Effector memory CD4-positive, alpha-beta T cell (primary cell): Measurements from ENCODE around the gene SRSF9.

Experiments used
- DNase-seq, 3 donors: peaks; one replicate each; pipeline ENCODE4 v3.0.0-alpha.2; 2020
- H3K27ac ChIP-seq: 2 replicates; pipeline ENCODE4 v1.7.0; 2013; ENCODE audit warnings: mild to moderate bottlenecking, low read length, moderate library complexity; ENCODE audit not compliant: insufficient read depth, poor library complexity, severe bottlenecking
- H3K27me3 ChIP-seq: replicated peaks from 2 replicates; pipeline ENCODE4 v1.7.0; 2013; ENCODE audit warnings: mild to moderate bottlenecking, low read length; ENCODE audit not compliant: insufficient read depth, control insufficient read depth, poor library complexity, severe bottlenecking
- H3K36me3 ChIP-seq: 2 replicates; pipeline ENCODE4 v1.7.0; 2013; ENCODE audit warnings: mild to moderate bottlenecking, low read length, moderate library complexity; ENCODE audit not compliant: control insufficient read depth, insufficient read depth
- H3K4me1 ChIP-seq: 2 replicates; pipeline ENCODE4 v1.7.0; 2013; ENCODE audit warnings: low read length, mild to moderate bottlenecking; ENCODE audit not compliant: control insufficient read depth, insufficient read depth, poor library complexity, severe bottlenecking
- H3K4me3 ChIP-seq: 2 replicates; pipeline ENCODE4 v1.7.0; 2013; ENCODE audit warnings: low read length, low read depth, mild to moderate bottlenecking; ENCODE audit not compliant: insufficient read depth, poor library complexity, severe bottlenecking
- H3K9me3 ChIP-seq: 2 replicates; pipeline ENCODE4 v1.7.0; 2013; ENCODE audit warnings: mild to moderate bottlenecking, low read length, moderate library complexity; ENCODE audit not compliant: control insufficient read depth

SRSF9 gene

GRCh38 chr12:120413901-120414695, 55.5 kb downstream of the SRSF9 start:
- no peak for DNase-seq
- H3K36me3 ChIP-seq = no peaks in the 10 kb centered on the region
- H3K4me3 ChIP-seq = no peak overlapping the region
- no peaks in the 10 kb centered on the region for H3K4me1 ChIP-seq
- H3K27ac ChIP-seq = no peak overlapping the region
- H3K27me3 ChIP-seq = no peaks in the 10 kb centered on the region
- H3K9me3 ChIP-seq = no peaks in the 10 kb centered on the region

- no peaks in the 10 kb centered on the region for H3K9me3 ChIP-seq
- H3K4me1 ChIP-seq = no peaks in the 10 kb centered on the region
- no peak overlapping the region for H3K27ac ChIP-seq
- no peak overlapping the region for H3K4me3 ChIP-seq
- DNase-seq = no peak
- no peaks in the 10 kb centered on the region for H3K27me3 ChIP-seq
- no peaks in the 10 kb centered on the region for H3K36me3 ChIP-seq
These were observed 57.1 kb downstream of the SRSF9 start for GRCh38 chr12:120412421-120412820.
